ENCODE data around the gene SH3BP5. TPM values are rescaled to one million over a fixed set of nuclear protein-coding genes. Genes with fewer than 3 reads are reported as not detected.

Gene SH3BP5
- total RNA-seq, 1 experiment from 2014 or later = 13.9 TPM

GRCh38 chr3:15216501-15216900 lies 115.9 kb downstream of the SH3BP5 start:
- H3K27me3 ChIP-seq (ENCODE audit: insufficient read depth, low read length) = no peaks in the 10 kb centered on the region
- ATAC-seq (no peak), DNase-seq (ENCODE audit: low read depth, low spot score) (no peak)
- H3K4me3 ChIP-seq (replicated peaks in 1 of 2; ENCODE audit: low read depth in 1 of 2, low read length in 2 of 2) = no peak overlapping the region
- no peaks in the 10 kb centered on the region for H3K9me2 ChIP-seq (ENCODE audit: insufficient read depth)
- TF ChIP-seq SIN3A (IDR thresholded peaks at IDR 0.05; ENCODE audit: low read depth) = no peak
- no peak for TF ChIP-seq CBX3 (IDR thresholded peaks at IDR 0.05; ENCODE audit: low read depth)
- TF ChIP-seq JUND (IDR thresholded peaks at IDR 0.05) = no peak
- no peak for TF ChIP-seq ELF1 (IDR thresholded peaks at IDR 0.05; ENCODE audit: borderline replicate concordance, low read depth)
- TF ChIP-seq POLR2AphosphoS5 (IDR thresholded peaks at IDR 0.05; ENCODE audit: low read depth, low read length) = no peak
- TF ChIP-seq FOSL1 (IDR thresholded peaks at IDR 0.05; ENCODE audit: low read depth) = no peak
- no peak for TF ChIP-seq EZH2phosphoT487 (IDR thresholded peaks at IDR 0.05; ENCODE audit: borderline replicate concordance)
- TF ChIP-seq CEBPB (IDR thresholded peaks at IDR 0.05; ENCODE audit: low read depth) = no peak
- no peak for TF ChIP-seq RAD21 (IDR thresholded peaks at IDR 0.05; ENCODE audit: low read depth)
- no peak for TF ChIP-seq EGR1 (IDR thresholded peaks at IDR 0.05; ENCODE audit: low read depth)
- TF ChIP-seq SRF (IDR thresholded peaks at IDR 0.05; ENCODE audit: low read depth) = no peak
- no peak for TF ChIP-seq YY1 (IDR thresholded peaks at IDR 0.05; ENCODE audit: extremely low read depth, insufficient replicate concordance, low read depth, low read length)
- TF ChIP-seq ATF3 (IDR thresholded peaks at IDR 0.05) = no peak
- no peak overlapping the region for H3K27ac ChIP-seq (ENCODE audit: low read depth, low read length)
- no peaks in the 10 kb centered on the region for H3K79me2 ChIP-seq (ENCODE audit: insufficient read depth, low read length)
- no peak overlapping the region for H2AFZ ChIP-seq (ENCODE audit: low read depth, low read length, poor library complexity, severe bottlenecking)
- H3K4me1 ChIP-seq (ENCODE audit: control insufficient read depth in 1 of 2, insufficient read depth in 2 of 2, low read length in 2 of 2) = no peaks in the 10 kb centered on the region
- no peaks in the 10 kb centered on the region for H3K9me3 ChIP-seq (ENCODE audit: control insufficient read depth in 1 of 2, insufficient read depth in 1 of 2, low read depth in 1 of 2, low read length in 2 of 2)
- intact Hi-C loops (cut with micrococcal nuclease) = no loop called here
- ChIA-PET POLR2A (no interaction called here), CTCF (no interaction called here), RAD21 (ENCODE audit: low non-redundant PET in 1 of 2, low total read pairs in 2 of 2, uncharacterized antibody in 2 of 2, unreplicated experiment in 2 of 2) (no interaction called here)
- peaks cover 25 to 57% of the 10 kb centered on the region in 2 experiments for H3K36me3 ChIP-seq (ENCODE audit: control insufficient read depth in 1 of 2, insufficient read depth in 2 of 2, low read length in 2 of 2)
- no peaks in the 10 kb centered on the region for H4K20me1 ChIP-seq (ENCODE audit: insufficient read depth)
- no TSS peak for BruUV-seq (replicated peaks)
- no peak overlapping the region for H3K4me2 ChIP-seq (ENCODE audit: low read length)
- H3K9ac ChIP-seq (ENCODE audit: low read length) = no peak overlapping the region

- no peak overlapping the region for H3K4me2 ChIP-seq (ENCODE audit: low read length)
- ChIA-PET CTCF (no interaction called here), POLR2A (interaction anchor here (0.6 kb wide), 1 partner anchor 10 kb away, joined by 3 read pairs; the partner anchor contains the start of gene CAPN7), RAD21 (ENCODE audit: low non-redundant PET in 1 of 2, low total read pairs in 2 of 2, uncharacterized antibody in 2 of 2, unreplicated experiment in 2 of 2) (no interaction called here)
- no peak overlapping the region for H2AFZ ChIP-seq (ENCODE audit: low read depth, low read length, poor library complexity, severe bottlenecking)
- no peaks in the 10 kb centered on the region for H3K27me3 ChIP-seq (ENCODE audit: insufficient read depth, low read length)
- intact Hi-C loops (cut with micrococcal nuclease) = no loop called here
- peaks cover 25 to 57% of the 10 kb centered on the region in 2 experiments for H3K36me3 ChIP-seq (ENCODE audit: control insufficient read depth in 1 of 2, insufficient read depth in 2 of 2, low read length in 2 of 2)
- H3K27ac ChIP-seq (ENCODE audit: low read depth, low read length) = no peak overlapping the region
- H3K4me1 ChIP-seq (ENCODE audit: control insufficient read depth in 1 of 2, insufficient read depth in 2 of 2, low read length in 2 of 2) = no peaks in the 10 kb centered on the region
- H3K9me2 ChIP-seq (ENCODE audit: insufficient read depth) = no peaks in the 10 kb centered on the region
- H3K79me2 ChIP-seq (ENCODE audit: insufficient read depth, low read length) = peaks cover 3% of the 10 kb centered on the region; the same call in 1 of the 2 replicates
- TF ChIP-seq ATF3 (IDR thresholded peaks at IDR 0.05) (no peak), SIN3A (IDR thresholded peaks at IDR 0.05; ENCODE audit: low read depth) (no peak), POLR2AphosphoS5 (IDR thresholded peaks at IDR 0.05; ENCODE audit: low read depth, low read length) (no peak), EGR1 (IDR thresholded peaks at IDR 0.05; ENCODE audit: low read depth) (no peak), JUND (IDR thresholded peaks at IDR 0.05) (no peak), RAD21 (IDR thresholded peaks at IDR 0.05; ENCODE audit: low read depth) (no peak)
- no peak for ATAC-seq
- BruUV-seq (replicated peaks) = no TSS peak
- H3K9ac ChIP-seq (ENCODE audit: low read length) = no peak overlapping the region
- no peak for DNase-seq (ENCODE audit: low read depth, low spot score)
- no peaks in the 10 kb centered on the region for H3K9me3 ChIP-seq (ENCODE audit: control insufficient read depth in 1 of 2, insufficient read depth in 1 of 2, low read depth in 1 of 2, low read length in 2 of 2)
- H4K20me1 ChIP-seq (ENCODE audit: insufficient read depth) = no peaks in the 10 kb centered on the region
- no peak overlapping the region for H3K4me3 ChIP-seq (replicated peaks in 1 of 2; ENCODE audit: low read depth in 1 of 2, low read length in 2 of 2)
Measured at GRCh38 chr3:15215996-15216395, 116.4 kb downstream of the SH3BP5 start.
